Stimulated activated CD8-positive, alpha-beta memory T cell treated with anti-CD3 and anti-CD28 coated beads, Interleukin-4, amount 100 ng/mL, for 24 hours (primary cell): ENCODE results near the gene BBS2.
A peak's percentile ranks its signal among the peaks of the same experiment; 100 is the strongest.

Source experiments
- DNase-seq: peaks from one replicate; pipeline ENCODE4 v3.0.0-alpha.2; 2020; ENCODE audit warnings: low read depth

The BBS2 gene, protein sequence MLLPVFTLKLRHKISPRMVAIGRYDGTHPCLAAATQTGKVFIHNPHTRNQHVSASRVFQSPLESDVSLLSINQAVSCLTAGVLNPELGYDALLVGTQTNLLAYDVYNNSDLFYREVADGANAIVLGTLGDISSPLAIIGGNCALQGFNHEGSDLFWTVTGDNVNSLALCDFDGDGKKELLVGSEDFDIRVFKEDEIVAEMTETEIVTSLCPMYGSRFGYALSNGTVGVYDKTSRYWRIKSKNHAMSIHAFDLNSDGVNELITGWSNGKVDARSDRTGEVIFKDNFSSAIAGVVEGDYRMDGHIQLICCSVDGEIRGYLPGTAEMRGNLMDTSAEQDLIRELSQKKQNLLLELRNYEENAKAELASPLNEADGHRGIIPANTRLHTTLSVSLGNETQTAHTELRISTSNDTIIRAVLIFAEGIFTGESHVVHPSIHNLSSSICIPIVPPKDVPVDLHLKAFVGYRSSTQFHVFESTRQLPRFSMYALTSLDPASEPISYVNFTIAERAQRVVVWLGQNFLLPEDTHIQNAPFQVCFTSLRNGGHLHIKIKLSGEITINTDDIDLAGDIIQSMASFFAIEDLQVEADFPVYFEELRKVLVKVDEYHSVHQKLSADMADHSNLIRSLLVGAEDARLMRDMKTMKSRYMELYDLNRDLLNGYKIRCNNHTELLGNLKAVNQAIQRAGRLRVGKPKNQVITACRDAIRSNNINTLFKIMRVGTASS

DNA sequence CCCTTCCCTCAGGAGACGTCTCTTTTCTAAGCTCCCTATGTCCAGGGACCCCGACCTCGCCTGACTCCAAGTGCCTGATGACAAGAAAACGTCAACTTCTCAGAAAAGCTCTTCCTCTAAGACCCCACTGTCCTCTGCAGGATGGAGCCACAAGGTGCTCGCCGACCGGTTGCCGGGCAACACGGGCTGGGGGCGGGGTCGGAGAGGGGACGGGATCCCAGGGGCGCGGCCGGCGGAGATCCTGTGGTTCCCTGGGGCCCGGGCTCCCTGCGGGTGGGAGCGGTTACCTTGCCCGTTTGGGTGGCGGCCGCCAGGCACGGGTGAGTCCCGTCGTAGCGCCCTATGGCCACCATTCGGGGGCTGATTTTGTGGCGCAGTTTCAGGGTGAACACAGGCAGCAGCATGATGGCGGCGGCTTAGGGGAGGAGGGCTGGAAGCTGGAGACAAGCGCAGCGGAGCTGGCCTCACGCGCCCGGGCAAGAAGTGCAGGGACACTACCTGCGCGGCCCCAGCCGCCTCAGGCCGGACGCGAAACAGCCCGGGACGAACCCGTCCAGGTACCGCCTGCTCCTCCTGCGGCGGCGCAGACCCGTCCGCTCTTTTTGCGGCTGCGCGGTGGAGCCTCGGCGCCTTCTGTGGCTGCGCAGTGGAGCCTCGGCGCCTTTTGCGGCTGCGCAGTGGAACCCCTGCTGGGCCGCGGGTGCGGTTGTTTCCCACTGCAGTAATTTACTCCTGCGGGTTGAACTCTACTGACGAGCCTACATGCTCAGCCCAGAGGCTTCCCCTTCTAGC is at the start of gene BBS2:
BBS2 (minus strand) TSS at position 566 of the 792 bp plus-strand sequence; CDS start at position 404, 162 bp downstream.
- DNase-seq: peak; percentile 91

DNA sequence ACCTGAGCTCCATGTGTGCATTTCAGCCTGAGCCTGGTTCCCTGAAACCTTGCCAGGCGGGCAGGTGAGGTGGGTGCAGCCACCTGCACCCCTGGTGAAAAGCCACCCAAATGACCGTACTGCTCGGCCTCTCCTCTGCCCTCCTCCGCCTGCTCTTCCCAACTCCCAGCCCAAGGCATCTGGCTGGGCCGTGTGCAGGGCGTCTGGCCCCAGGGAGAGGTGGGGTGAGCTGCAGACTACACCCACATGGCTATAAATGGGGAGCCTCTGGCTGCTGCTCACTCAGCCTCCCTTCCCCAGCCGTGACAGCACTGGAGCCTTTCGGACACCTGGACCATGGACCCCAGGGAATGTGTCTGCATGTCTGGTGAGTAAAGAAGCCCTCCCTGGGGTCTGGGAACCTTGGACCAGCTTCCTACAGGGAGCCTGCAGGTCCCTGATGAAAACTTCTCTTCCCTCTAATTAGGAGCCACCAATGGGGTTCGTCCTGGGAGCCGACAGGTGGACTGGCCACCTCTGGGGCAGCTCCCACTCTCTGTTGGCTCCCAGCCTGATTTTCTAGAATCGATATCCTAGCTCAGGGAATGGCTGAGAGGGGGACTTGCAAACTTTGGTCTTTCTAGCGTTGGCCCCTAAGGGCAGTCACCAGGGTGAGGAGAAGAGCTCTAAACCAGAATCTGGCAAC is 45.1 kb upstream of the BBS2 start, which contains the start of gene MT4:
MT4 (plus strand) TSS at position 281 of the 685 bp plus-strand sequence; CDS start at position 337, 56 bp downstream.
- no peak for DNase-seq

DNA sequence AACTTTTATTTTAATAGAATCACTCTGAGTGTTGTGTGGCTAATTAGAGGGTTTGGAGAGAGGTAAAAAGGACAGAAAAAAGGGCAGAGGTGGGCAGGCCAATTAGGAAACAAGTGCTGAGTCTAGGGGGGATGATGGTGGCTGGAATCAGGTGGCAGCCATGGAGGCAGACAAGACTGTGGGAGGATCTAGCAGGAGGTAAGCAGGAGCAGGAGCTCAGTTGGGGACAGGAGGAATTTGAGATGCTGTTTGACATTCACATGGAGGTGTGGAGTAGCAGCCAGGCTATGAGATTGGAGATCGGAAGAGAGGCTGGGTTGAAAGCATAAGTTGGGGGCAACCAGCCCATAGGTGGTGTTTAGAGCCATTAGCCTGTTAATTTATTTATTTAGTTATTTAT is 41.3 kb upstream of the BBS2 start:
- no peak for DNase-seq

DNA sequence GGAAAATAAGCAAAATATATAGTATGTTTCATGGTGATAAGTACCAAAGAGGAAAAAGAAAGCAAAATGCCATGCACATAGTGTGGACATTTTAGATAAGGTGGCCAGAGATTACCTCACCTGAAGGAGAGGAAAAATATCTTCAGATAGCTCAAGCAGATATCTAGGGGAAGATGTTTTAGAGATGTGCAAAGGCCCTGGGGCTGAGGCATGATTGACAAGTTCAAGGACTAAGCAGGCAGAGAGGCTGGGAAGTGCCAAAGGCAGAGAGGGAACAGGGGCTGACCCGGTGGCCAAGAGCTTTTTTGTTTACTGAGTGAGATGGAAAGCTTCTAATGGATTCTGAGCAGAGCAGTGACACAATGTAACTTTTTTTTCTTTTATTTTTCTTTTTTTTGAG is 40.6 kb upstream of the BBS2 start:
- no peak for DNase-seq

DNA sequence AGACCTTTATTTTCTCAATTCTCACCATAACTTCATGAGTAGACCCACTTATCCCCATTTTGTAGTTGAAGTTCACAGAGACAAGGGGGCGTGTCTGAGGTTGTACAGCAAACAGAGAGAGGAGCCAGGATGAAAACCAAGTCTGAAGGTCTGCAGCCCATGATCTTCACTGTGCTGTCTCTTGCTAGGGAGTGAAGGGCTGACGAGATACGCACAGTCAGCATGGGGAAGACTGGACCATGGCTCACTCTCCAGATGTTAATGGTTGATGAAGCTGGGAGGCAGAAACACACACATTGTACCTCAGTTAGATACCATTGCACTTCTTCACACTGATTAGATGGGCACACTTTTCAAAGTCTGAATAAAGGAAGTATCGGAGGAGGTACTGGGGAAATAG is 39.3 kb upstream of the BBS2 start:
- DNase-seq: no peak

DNA sequence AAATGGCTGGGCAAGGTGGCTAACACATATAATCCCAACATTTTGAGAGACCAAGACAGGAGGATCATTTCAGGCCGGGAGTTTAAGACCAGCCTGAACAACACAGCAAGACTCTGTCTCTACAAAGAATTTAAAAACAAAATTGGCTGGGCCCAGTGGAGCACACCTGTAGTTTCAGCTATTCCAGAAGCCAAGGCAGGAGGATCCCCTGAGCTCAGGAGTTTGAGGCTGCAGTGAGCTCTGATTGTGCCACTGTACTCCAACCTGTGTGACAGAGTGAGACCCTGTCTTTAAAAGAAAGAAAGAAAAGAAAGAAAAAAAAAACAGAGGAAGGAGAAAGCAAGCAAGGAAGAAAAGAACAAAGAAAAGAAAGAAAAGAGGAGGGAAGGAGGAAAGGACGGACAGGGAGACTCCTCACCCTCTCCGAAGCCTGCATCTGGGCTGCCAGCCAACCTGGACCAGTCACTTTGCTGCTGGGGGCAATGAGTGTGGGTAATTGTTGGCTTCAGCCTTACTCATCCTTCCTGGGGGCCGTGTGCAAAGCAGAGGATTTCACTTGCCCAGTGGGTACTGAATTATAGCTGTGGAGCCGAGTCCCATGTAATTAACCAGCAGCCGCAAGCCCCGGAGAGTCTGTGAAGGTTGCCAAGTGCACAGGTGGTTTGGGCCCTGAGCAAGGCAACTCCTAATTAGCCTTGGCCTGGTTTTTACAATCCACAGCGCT is 38.4 kb upstream of the BBS2 start:
- no peak for DNase-seq

DNA sequence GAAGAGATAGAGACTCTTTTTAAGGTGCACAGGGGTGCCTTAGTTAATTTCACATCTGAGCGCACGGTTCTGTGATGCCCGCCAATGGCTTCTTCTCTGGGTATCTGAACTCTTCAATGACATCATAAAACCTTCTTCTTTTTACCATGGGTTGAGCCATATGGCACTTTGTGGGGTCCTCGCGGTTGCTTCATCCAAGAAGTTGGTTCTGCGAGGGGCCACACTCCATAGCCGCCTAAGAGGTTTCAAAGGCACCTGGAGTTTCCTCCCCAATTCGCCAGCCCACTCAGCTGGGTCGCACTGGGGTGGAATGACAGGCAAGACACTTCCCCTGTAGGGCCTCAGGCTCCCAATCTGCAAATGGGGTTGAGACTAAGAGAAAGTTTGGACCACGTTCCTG is 34.6 kb upstream of the BBS2 start:
- DNase-seq: no peak

DNA sequence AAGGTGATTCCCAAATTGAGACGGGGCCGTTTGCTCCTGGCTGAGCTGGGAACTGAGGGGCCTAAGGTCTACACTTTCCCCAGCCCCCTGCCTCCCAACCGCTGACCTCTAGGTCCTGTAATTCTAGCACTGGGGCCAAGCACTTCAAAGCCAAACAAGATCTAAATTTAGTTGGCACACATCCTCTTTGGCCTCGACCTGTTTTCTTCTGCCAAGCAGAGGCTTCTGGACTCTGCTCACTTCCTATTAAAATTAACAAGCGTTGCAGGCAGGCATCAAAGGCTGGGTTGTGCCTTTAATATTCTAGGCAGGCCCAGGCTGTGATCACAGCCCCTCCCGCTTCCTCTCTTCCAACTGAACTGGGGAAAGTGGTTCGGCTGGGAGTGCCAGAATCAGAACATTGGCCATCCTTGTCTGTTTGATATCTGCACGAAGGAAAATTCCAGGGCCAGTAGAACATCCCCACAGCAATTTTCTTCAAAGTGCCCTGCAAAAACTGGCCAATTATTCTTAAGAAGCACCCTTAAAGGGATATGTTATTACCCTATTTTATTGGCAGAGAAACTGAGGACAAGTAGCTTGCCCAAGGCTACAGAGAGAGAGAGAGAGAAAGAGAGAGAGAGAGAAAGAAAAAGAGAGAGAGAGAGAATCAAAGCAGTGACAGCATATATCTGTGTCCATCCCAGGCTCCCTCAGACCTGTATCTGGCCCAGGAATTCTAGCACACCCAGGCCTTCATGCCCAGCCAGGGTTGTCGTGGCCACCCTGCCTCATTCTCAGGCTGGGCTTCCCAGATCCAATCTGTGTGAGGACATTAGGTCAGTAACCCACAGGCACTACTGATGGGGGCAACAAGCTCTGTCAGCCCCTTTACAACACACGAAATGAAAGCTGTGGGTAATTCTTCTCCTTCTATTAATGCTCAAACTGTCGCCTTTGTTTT is 32.2 kb upstream of the BBS2 start:
- DNase-seq: no peak

DNA sequence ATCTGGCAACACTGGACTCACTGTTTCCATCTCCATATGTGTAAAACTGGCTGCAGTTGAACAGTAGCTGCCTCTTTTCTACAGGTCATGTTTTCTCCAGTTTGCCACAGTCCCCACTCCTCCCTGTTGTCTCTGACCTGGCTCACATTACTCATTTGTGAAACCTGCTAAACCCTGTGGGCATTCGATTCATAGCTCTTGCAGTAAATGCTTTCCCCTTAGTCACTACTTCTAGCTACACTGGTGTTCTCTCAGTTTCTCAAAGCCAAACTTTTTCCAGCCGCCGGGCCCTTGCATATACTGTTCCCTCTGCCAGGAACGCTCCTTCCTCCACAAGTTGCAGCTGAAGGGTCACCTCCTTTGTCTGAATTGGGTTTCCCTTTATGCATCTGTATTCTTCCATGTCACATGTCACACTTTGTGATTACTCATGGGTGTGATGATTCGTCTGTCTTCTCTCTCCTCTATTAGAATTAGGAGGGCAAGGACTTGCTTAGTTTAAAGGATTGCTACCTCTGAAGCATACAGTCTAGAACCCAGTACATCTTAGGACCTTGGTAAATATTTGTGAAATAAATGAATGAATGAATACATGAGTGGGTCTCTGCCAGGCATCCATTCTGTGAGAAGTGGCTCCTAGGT is 30.0 kb upstream of the BBS2 start:
- no peak for DNase-seq

DNA sequence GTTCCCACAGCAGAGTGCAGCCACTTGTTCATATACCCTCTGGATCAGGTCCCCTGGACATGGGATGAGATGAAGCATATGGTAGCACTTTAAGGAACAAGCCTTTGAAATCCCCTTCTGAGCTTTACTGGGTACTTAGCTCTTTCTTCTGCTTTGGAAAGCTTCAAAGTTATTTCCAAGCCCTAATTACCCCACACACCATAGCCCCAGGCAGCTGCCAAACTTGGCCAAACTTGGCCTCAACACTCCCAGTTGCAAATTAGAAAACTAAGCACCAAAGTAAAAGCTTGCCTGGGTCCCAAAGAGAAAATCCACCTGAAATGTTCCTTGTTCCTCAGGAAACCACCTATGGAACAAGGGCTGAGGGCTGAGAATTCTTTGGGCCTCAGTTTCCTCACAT is 29.3 kb upstream of the BBS2 start:
- DNase-seq: no peak

DNA sequence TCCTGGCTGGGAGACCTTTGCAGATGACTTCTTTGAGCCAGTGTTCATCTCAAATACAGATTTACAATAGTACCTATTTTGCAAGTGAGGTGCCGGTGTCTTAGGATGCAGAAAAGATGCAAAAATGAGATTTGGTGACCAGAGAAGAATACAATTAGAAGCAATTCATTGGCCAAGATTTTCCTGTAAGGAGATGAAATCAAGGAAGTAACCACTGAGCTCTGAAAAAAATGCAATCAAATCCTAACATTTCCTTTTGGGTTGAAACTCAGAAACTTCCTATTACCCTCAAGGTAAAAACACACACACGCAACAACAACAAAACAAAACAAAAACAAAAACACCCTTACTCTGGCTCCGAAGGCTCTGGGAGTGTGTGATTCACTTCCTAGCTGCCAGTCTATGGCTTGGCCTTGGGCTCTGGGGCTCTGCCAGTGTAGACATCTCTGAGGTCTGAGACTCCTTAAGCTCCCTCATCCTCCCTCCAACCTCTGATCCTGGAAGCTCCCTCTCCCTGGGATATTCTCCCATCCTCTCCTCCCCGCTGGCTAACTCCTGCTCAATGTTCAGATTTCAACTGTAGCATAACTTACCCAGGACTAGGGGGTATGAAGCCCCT is 28.2 kb upstream of the BBS2 start:
- no peak for DNase-seq

DNA sequence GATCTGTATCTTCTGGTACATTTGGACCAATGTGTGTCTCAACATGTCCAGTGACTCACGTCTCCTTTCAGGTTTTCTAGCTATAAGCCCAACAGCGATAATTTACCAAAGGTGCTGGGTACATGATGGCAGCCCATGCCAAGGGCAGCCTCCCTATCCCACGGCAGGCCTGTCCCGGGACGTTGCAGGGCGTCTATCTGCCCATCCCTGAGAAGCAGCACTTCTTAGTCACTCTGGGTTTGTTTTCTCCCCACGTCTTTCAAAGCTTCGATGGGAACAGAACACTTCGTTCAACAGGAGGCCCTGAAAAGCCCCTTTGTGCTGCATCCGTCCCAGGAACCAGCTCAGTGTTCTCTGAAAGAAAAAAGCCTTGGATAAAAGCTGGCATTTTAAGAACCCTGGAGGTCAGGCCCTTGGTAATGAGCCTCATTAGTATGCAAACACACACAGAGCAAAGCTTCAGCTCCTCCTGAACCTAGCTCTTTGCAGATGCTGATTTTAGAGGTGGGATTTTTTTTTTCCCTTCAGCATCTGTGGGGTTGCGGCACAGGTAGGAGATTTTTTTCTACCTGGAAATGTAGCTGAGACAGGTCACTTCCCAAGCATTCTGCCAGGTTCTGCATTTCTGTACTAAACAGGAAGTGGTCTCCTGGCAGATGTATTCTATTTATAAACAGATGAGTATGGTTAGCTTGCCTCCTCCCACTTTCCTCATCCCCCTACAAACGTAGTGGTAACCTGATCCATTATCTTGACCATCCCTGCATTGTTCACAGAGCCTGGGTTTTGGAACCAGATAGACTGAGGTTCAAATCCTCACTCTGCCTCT is 27.5 kb upstream of the BBS2 start:
- DNase-seq: no peak

DNA sequence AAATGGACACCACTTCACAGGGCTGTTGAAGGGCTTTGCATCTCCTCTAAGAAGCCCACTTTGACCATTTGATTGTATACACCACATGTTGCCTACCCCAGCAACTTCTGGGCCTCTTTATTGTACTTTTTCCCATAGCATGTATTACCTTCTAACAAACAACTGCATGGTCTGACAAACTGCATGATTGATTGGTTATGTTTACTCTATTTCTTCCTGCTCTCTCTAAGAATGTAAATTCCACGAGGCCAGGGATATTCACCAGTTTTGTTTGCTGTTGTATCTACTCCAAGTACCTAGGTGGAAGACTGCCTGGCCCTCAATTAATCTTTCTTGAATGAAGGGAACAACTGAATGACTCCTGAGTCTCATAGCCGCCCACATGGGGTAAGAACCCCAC is 22.2 kb upstream of the BBS2 start:
- no peak for DNase-seq

DNA sequence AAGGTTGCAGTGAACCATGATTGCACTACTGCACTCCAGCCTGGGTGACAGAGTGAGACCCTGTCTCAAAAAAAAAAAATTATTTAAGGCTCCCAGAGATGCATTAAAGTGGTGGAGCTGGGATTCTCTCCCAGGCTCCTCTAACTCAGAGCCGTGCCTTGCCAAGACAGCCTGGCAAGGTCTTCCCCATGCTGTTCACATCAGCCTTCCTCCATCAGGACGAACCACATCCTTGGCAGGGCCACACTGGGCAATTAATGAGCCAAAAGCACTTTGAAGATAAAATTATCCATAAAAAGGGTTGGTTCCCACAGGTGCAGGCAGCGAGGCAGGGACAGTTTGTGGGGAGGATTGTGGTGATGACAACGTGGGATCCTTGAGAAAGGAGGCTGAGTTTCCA is 19.8 kb upstream of the BBS2 start:
- no peak for DNase-seq

DNA sequence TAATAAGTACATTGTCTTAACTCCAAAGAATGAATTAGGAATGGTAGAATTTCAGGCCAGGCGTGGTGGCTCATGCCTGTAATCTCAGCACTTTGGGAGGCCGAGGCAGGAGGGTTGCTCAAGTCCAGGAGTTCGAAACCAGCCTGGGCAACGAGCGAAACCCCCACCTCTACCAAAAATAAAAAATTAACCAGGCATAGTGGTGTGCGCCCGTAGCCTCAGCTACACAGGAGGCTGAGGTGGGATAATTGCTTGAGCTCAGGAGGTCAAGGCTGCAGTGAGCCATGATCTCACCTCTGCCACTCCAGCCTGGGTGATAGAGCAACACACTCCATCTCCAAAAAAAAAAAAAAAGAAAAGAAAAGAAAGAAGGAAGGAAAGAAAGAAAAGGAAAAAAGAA is 18.5 kb upstream of the BBS2 start:
- DNase-seq: no peak

DNA sequence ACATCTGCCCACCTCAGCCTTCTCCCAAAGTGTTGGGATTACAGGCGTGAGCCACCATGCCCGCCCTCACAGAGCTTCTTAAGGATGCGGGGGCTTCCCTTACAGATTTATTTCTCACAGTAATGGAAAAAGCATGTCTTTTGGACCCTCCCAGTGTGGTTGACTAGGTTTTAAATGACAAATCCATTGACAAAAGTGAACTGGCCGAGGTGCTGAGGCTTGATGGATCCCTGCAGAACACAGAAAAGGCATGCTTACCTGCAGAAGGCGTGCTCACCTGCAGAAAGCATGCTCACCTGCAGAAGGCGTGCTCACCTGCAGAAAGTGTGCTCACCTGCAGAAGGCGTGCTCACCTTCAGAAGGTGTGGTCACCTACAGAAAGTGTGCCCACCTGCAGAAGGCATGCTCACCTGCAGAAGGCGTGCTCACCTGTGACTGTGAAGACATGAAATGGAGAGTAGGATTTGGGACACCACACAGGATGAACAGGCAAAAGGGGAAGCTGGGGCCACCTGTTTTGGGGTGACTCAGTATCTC is 15.1 kb upstream of the BBS2 start:
- DNase-seq: no peak

DNA sequence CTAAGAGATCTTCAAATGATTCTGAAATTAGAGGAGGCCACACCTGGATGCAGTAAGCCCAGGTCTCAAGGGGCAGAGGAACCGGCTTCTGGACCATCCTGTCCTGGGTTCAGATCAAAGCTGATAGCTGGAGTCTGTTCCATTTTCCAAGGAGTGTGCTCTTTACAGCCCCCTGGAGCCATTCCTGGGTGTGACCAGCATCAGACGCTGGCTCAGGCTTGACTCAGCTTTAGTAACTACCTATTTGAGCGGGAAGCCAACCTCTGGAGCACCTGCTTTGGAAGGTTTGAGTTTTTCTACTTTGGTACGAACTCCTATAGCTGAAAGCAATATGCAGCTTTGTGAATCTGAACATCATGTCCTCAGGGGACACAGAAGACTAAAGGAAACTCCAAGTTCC is 12.9 kb upstream of the BBS2 start:
- DNase-seq: no peak

DNA sequence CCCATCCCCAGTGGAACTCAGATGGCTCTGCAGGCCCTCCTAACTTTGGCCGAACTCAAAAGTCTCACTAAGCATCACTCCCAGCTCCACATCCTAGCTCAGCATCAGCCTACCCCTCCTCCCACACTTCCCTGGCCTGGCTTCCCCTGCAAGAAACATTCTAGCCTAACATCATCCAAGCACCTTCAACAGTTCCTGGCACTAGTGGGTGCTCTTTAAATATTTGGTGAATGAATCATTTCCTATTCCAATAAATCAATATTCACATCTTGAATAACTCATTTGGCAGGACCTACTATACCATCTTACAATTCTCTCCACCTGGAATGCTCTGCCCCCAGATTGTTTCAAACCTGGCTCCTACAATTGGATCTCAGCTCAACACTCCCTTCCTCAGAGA is 11.0 kb upstream of the BBS2 start:
- no peak for DNase-seq
